Right lobe of liver (tissue), 4 donors: ENCODE data around the gene UBXN4.

ENCODE experiments used
- CTCF ChIP-seq, 4 donors: fragments of 200-600 bp in 3 of 4; fragments of 450-650 bp in 1 of 4; IDR thresholded peaks; one replicate each; pipeline versions ENCODE4 v1.5.1 to v1.8.0; 2016 to 2022; ENCODE audit warnings: antibody characterized with exemption in 4 of 4, mild to moderate bottlenecking in 2 of 4
- POLR2A ChIP-seq: fragments of 450-650 bp; IDR thresholded peaks from one replicate; pipeline ENCODE4 v1.6.1; 2017; ENCODE audit warnings: antibody characterized with exemption, mild to moderate bottlenecking
- donor health status: DM: no; HTN: no; CAD: no.
- donor health status: DM: no; HTN: no; CAD: no.
- donor health status: DM: no; HTN: yes; CAD: no.

GRCh38 chr2:135694711-135695110 lies 46.9 kb upstream of the UBXN4 start:
- TF ChIP-seq CTCF (IDR thresholded peaks at IDR 0.05) (no peak), POLR2A (no peak)
